Keratinocyte (primary cell): ENCODE measurements around the gene IFNG-AS1.

Experiments
- CTCF ChIP-seq, 3 experiments: IDR thresholded peaks in 1 of 3; conservative IDR thresholded peaks in 1 of 3; optimal IDR thresholded peaks in 1 of 3; 2 replicates in 2 of 3; 3 replicates in 1 of 3; pipeline versions ENCODE3 to v1.5.1; 2011; ENCODE audit warnings: low read length in 3 of 3, mild to moderate bottlenecking in 3 of 3, moderate library complexity in 2 of 3, control low read depth in 1 of 3, inconsistent platforms in 1 of 3; ENCODE audit not compliant: insufficient read depth in 2 of 3; ENCODE audit errors: extremely low read depth in 1 of 3
- EZH2 ChIP-seq: IDR thresholded peaks from one replicate; pipeline ENCODE4 v1.6.1; 2012; ENCODE audit warnings: inconsistent platforms, mild to moderate bottlenecking, low read length, moderate library complexity

- TF ChIP-seq CTCF (optimal IDR thresholded peaks at IDR 0.05 in 1 of 3, IDR thresholded peaks at IDR 0.05 in 1 of 3, conservative IDR thresholded peaks at IDR 0.05 in 1 of 3; ENCODE audit: extremely low read depth in 1 of 3, insufficient read depth in 2 of 3, low read length in 3 of 3) (peak in 1 of 3 experiments; percentile 5), EZH2 (peak; percentile 45)
Observed at GRCh38 chr12:67994046-67994445, 4.8 kb downstream of the IFNG-AS1 start.
